GM12875 (cell line): ENCODE data around the gene PLEKHG1.

Experiments
- H3K4me3 ChIP-seq: one replicate; pipeline ENCODE4 v1.5.1; 2011; ENCODE audit warnings: low read depth, low read length, control low read depth
- TF ChIP-seq, protein P1 (sequence below): IDR thresholded peaks from 2 replicates; pipeline ENCODE4 v1.5.1; 2011; ENCODE audit warnings: low read depth, mild to moderate bottlenecking, control low read depth, inconsistent platforms, low read length, moderate library complexity, borderline replicate concordance; ENCODE audit not compliant: insufficient read depth

The PLEKHG1 gene

GRCh38 chr6:150635906-150636514 is 36.3 kb downstream of the PLEKHG1 start:
- TF ChIP-seq, protein P1, sequence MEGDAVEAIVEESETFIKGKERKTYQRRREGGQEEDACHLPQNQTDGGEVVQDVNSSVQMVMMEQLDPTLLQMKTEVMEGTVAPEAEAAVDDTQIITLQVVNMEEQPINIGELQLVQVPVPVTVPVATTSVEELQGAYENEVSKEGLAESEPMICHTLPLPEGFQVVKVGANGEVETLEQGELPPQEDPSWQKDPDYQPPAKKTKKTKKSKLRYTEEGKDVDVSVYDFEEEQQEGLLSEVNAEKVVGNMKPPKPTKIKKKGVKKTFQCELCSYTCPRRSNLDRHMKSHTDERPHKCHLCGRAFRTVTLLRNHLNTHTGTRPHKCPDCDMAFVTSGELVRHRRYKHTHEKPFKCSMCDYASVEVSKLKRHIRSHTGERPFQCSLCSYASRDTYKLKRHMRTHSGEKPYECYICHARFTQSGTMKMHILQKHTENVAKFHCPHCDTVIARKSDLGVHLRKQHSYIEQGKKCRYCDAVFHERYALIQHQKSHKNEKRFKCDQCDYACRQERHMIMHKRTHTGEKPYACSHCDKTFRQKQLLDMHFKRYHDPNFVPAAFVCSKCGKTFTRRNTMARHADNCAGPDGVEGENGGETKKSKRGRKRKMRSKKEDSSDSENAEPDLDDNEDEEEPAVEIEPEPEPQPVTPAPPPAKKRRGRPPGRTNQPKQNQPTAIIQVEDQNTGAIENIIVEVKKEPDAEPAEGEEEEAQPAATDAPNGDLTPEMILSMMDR: no peak
- no peak overlapping the region for H3K4me3 ChIP-seq

GRCh38 chr6:150636808-150637207 is 37.1 kb downstream of the PLEKHG1 start:
- TF ChIP-seq, protein P1: no peak
- no peak overlapping the region for H3K4me3 ChIP-seq

DNA sequence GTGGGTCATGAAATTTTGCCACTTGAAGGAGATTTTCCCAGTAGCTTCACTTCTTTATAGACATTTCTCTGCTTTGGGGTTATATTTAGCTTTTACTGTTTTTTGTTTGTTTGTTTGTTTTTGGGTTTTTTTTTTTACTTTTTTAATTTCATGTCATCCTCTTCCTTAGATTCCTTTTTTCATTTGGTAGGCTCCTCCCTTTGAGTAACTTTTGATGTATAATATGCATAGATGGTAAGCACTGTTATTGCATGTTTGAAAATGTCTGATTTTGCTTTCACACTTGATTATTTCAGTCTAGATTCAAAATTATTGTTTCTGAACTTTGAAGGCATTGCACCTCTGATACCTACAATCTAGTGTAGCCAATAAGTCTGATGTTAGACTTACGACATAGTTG is 37.6 kb downstream of the PLEKHG1 start:
- TF ChIP-seq, protein P1: no peak
- H3K4me3 ChIP-seq: no peak overlapping the region

GRCh38 chr6:150638267-150638666 is 38.6 kb downstream of the PLEKHG1 start:
- H3K4me3 ChIP-seq: no peak overlapping the region
- TF ChIP-seq, protein P1: no peak

- H3K4me3 ChIP-seq: no peak overlapping the region
- TF ChIP-seq, protein P1: no peak
These were observed 39.1 kb downstream of the PLEKHG1 start for GRCh38 chr6:150638765-150639164.

DNA sequence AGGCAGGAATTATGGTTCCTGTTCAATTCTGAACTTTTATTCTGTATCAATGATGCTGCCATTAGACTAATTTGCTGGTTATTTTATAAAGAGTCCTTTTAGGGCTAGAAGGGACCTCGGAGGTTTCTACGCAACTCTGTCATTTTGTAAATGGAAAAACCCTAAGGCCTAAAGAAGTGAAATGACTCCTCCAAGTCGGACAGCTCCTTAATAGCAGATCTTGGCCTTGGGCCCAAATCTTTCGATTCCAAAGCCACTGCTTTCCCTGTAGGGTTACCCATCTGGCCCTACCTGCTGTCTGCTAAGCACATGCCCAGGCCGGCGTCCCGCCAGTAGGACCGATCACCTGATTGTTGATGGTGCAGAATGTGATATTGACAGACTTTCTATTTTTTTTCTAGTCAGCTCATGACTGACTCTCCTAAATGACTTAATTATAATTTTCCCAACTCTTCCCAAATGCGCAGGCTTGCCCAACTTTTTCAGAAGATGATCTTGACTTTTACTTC is 40.2 kb downstream of the PLEKHG1 start:
- H3K4me3 ChIP-seq: no peak overlapping the region
- TF ChIP-seq, protein P1: no peak

- H3K4me3 ChIP-seq: no peak overlapping the region
- TF ChIP-seq, protein P1: no peak
These were observed 41.0 kb downstream of the PLEKHG1 start for GRCh38 chr6:150640556-150641209.
